Measurements from ENCODE around the gene C2CD2.
A peak's percentile ranks its signal among the peaks of the same experiment; 100 is the strongest.
"Not testable (repeated sequence)": the region's sequence is repeated elsewhere in the genome, so short reads cannot be mapped to it uniquely, and the experiment has no call there.

The C2CD2 gene

GRCh38 chr21:41953831-41954653 is at the start of gene C2CD2:
TSS of gene C2CD2 (minus strand) at chr21:41954018. CDS start at chr21:41953648, 370 bp downstream.
- ATAC-seq = peak; percentile 42 to 50

GRCh38 chr21:42003051-42003461 is 49.2 kb upstream of the C2CD2 start:
- peak; percentile 36 to 46 for ATAC-seq

- ATAC-seq = peak; percentile 96
Observed at GRCh38 chr21:42002421-42002958, 48.7 kb upstream of the C2CD2 start.

- no peak for ATAC-seq
Observed at GRCh38 chr21:42001781-42002180, 48.0 kb upstream of the C2CD2 start.

- no peak for ATAC-seq
Observed at GRCh38 chr21:42000908-42001307, 47.1 kb upstream of the C2CD2 start.

DNA sequence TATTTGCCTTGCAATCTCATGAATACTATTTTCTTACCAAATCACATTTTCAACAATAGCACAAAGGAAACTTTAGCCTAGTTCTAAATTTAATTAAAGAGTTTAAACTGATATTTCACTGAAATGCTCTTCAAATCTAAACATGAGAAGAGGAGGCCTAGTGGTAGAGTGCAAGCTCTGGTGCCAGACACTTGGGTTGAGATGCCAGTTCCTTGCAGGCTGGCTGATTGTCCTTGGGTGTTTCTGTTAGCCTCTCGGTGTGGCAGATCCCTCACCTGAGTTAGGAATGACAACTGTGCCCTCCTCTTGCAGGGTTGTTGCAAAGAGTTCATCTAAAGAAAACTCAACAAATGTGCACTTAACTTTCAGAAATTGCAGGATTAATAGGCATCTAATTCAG is 43.8 kb upstream of the C2CD2 start:
- ATAC-seq = no peak

DNA sequence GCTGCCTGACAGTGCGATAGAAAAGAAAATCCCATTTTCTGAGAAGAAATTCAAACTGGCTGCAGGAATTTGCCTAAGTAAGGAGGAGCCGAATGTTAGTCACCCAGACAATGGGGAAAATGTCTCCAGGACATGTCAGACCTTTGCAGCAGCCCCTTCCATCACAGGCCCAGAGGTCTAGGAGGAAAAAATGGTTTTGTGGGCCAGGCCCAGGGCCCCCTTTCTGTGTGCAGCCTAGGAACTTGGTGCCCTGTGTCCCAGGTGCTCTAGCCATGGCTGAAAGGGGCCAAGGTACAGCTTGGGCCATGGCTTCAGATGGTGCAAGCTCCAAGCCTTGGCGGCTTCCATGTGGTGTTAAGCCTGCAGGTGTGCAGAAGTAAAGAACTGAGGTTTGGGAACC is 41.8 kb upstream of the C2CD2 start:
- ATAC-seq = no peak

- not testable (repeated sequence) for ATAC-seq
Observed at GRCh38 chr21:41994613-41995012, 40.8 kb upstream of the C2CD2 start.

DNA sequence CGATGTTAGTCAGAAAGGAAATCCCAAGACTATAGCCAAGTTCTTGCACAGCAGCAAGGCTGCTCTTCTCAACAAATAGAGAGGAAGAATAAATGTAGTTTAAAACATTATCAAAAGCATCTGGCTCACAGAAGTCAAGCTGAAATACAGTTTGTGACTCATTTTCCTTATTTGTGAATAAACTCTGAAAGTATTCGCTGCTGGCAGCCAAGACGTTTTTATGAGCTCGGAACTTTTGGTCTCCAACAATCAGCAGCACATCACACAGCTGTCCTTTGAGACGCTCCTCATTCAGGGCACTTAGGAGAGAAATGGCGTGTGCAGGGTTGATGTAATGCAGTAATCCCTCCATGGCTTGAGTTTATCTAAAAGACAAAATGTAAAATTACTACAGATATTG is 39.9 kb upstream of the C2CD2 start:
- ATAC-seq = no peak

- no peak for ATAC-seq
Observed at GRCh38 chr21:41992576-41992975, 38.8 kb upstream of the C2CD2 start.

GRCh38 chr21:41991659-41992058 is 37.8 kb upstream of the C2CD2 start:
- no peak for ATAC-seq

GRCh38 chr21:41989698-41990097 is 35.9 kb upstream of the C2CD2 start:
- no peak for ATAC-seq

- no peak for ATAC-seq
Observed at GRCh38 chr21:41987310-41987709, 33.5 kb upstream of the C2CD2 start.

GRCh38 chr21:41985662-41986416 is 32.0 kb upstream of the C2CD2 start:
- no peak for ATAC-seq

DNA sequence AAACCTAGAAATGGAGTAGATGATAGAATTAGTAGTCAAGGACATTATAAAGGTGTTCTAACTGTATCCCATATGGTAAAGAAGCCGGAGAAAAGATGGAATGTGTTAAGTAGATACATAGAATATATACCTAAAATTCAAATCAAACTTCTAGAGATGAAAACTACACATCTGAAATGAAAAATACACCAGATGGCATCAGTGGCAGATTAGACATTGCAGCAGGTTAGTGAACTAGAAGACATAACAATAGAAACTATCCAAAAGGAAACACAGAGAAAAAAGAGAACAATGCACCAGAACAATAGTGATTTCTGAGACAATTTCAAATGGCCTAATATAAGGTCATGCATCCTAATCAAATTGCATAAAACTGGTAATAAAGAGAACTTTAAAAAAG is 29.4 kb upstream of the C2CD2 start:
- no peak for ATAC-seq

DNA sequence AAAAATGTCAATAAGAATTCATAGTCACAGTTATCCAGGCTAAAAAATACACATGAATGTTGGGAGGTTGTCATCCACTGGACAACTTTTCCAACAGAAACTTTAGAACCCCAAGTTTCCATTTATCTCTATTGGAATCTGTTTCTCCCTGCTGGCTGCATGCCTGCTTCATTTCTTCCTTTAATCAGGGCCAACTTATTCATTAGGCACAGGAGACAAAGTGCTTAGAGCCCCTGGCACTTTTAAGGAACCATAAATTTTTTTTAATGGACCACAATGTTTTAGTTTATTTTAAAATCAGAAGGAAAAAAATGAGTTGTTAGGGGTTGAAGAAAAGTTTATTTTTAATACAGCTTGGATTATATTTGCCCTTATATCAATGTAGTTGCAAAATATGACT is 26.7 kb upstream of the C2CD2 start:
- ATAC-seq = no peak

- ATAC-seq = no peak
Observed at GRCh38 chr21:41979751-41980369, 26.0 kb upstream of the C2CD2 start.

DNA sequence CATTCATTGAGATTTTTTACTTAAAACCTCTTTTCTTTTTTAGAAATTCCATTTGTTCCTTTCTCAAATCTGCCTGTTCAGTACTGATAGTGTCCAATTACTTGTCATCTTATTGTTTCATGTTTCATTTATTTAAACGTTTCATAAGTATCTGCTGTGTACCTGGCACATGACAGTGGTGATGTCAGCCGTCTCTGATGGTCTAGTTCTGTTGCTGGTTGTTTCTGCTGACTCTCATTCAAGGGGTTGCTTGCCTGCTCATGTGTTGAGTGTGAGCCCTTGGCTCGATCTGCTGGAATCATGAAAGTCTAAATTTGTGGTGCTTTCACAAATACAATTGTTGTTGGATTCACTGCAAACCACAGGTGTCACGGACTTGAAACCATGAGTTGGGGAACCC is 25.5 kb upstream of the C2CD2 start:
- no peak for ATAC-seq

DNA sequence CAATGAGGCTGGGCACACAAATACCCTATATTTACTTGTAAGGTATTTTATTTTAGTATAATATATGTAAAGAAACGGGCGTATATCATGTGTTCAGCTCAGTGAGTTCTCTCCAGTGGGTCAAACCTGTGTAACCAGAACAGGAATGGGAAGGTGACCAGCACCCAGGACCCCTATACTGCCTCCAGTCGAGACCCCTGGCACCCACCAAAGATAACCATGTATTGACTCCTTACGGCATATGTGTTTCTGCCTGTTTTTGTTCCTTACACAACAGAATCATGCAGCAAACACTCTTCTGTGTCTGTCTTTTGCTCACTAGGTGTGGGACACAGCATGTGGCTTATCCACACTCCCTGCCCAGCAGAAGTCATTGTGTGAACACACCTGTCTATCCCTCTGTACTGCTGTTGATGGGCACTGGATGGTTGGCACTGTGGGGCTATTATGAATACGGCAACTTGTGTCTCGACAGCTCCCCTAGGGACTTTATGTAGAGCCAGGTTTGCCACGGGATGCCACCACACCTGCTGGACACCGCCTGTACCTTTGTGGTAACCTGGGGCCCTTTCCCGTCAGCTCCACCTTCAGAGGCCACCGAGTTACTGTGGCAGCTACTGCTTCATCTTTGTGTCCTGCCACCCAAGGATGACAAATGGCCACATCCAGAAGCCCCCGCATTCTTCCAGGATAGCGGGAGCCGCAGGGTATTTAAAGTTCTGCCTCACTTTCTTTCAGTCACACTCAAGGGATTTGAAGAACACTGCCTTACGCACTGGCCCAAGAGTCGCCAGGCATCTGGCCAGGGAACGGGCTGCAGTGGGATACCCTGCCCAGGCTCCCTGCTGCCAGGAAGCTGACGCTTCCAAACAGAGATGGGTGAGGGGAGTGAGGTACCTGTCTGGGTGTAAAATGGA is 23.5 kb upstream of the C2CD2 start:
- no peak for ATAC-seq

- ATAC-seq = no peak
Observed at GRCh38 chr21:41976611-41977010, 22.8 kb upstream of the C2CD2 start.

DNA sequence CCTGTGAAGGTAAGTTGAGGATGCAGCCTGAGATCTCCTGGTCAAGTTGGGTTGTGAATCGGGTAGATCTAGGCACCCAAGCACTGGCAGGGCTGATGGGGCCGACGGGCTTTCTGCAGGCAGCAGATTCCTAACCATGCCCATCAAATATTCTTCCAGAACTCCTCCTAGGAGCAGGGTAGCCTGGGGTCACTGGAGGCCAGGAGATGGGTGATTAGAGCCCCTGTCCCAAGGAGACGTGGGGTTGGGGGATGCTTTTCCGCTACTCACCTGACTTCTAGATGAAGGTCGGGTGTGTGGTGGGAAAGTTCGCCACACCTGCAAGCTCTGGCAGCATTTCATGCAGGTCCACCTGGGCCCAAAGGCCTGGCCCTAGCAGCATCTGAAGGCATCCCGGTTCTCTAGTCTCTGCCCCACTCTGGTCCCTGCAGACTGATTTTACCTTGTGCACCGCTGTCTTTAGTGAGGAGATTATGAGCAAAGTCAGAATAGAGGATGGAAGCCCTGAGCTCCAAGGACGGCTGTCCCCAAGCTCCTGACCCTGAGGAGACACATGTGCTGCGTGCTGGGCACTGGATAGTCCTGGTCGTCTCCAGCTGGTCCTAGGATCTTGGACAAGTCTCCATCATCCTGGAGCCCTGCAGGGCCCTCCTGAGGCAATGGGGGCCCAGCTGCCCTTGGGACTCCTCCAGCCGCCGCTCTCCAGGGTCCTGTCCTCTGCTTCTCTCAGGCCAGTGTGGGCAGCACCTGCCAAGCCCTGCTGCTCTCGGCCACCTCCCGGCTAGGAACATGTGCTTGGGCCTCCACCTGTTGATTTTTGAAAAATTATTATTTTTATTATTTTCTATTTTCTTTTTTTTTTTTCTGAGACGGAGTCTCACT is 21.8 kb upstream of the C2CD2 start:
- no peak for ATAC-seq

Data from activated CD4-positive, CD25-positive, alpha-beta regulatory T cell treated with anti-CD3 and anti-CD28 coated beads, Interleukin-2, amount 50 U/mL, for 24 hours (primary cell).